NB4 (cell line): ENCODE measurements around the gene OR6C65.
"Not testable (repeated sequence)": the region's sequence is repeated elsewhere in the genome, so short reads cannot be mapped to it uniquely, and the experiment has no call there.

Experiments used
- POLR2A ChIP-seq: IDR thresholded peaks from 2 replicates; pipeline ENCODE4 v1.6.1; 2011; ENCODE audit warnings: mild to moderate bottlenecking; ENCODE audit not compliant: insufficient read length; ENCODE audit errors: extremely low read depth
- TF ChIP-seq, protein P1 (sequence below): IDR thresholded peaks from one replicate; pipeline ENCODE4 v1.5.1; 2012; ENCODE audit warnings: low read depth, low read length

DNA sequence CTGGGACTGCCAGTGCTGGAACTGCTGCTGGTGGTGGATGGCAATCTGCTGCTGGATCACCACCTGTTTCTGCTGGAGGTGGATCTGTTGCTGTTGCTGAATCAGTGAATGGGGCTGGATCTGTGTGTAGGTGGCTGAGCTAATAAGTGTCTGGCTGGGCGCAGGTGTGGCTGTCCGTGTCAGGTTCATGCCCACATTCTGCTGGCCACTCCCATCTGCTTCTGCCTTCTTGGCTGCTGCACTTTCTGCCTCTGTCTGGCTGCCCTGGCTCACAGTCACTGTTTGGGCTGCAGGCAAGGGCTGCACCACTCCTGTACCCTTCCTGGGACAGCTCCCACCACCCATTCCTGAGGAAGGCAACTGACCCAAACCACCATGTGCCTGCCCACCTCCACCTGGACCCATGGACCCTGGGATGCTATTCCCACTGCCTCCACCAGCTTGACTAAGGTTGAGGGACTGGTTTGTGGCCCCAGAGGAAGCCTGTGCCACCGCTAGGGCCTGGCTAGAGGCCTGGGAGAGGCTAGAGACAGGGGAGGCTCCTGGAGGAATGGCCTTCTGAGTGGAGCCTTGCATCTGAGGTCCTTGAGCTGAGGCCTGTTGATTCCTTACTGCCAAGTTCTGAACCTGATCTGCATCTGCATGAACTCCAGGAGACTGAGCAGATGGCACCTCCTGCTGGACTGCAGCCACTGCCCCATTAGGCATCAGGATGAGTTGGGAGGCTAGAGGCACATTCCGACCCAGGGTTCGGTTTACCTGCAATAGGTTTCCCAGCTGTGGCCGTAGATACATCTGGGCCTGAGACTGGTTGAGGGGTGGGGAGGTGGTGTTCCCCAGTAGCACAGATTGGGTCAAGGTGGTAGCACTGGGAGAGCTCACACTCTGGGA lies 13.4 kb downstream of the OR6C65 start:
- TF ChIP-seq, protein P1, sequence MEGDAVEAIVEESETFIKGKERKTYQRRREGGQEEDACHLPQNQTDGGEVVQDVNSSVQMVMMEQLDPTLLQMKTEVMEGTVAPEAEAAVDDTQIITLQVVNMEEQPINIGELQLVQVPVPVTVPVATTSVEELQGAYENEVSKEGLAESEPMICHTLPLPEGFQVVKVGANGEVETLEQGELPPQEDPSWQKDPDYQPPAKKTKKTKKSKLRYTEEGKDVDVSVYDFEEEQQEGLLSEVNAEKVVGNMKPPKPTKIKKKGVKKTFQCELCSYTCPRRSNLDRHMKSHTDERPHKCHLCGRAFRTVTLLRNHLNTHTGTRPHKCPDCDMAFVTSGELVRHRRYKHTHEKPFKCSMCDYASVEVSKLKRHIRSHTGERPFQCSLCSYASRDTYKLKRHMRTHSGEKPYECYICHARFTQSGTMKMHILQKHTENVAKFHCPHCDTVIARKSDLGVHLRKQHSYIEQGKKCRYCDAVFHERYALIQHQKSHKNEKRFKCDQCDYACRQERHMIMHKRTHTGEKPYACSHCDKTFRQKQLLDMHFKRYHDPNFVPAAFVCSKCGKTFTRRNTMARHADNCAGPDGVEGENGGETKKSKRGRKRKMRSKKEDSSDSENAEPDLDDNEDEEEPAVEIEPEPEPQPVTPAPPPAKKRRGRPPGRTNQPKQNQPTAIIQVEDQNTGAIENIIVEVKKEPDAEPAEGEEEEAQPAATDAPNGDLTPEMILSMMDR: not testable (repeated sequence)
- TF ChIP-seq POLR2A: not testable (repeated sequence)
